Upper lobe of left lung (tissue), 6 donors: ENCODE measurements around the gene RCC2. TPM values are rescaled to one million over a fixed set of nuclear protein-coding genes. Genes with fewer than 3 reads are reported as not detected.

Experiments
- ATAC-seq, 2 donors: fragments of 200-7000 bp; cut with Tn5 transposase; one replicate each; pipeline ENCODE4 v1.9.1; 2022; ENCODE audit warnings: mild to moderate bottlenecking in 2 of 2, moderate library complexity in 2 of 2; ENCODE audit not compliant: low FRiP score in 2 of 2
- DNase-seq, 2 donors: peaks; one replicate each; pipeline ENCODE4 v3.0.0-alpha.2; 2019 to 2020
- H3K27ac ChIP-seq, 4 donors: fragments of 200-600 bp; sonication (generic); one replicate each; pipeline ENCODE4 v1.5.1; 2016 to 2019
- H3K27me3 ChIP-seq, 4 donors: fragments of 200-600 bp; sonication (generic); one replicate each; pipeline ENCODE4 v1.5.1; 2017 to 2019
- H3K36me3 ChIP-seq, 4 donors: fragments of 200-600 bp; sonication (generic); one replicate each; pipeline ENCODE4 v1.5.1; 2016 to 2019
- H3K4me1 ChIP-seq, 4 donors: fragments of 200-600 bp; sonication (generic); one replicate each; pipeline ENCODE4 v1.5.1; 2018 to 2019
- H3K4me3 ChIP-seq, 4 donors: fragments of 200-600 bp; sonication (generic); one replicate each; pipeline ENCODE4 v1.5.1; 2017 to 2019; ENCODE audit warnings: mild to moderate bottlenecking in 2 of 4, moderate library complexity in 1 of 4
- H3K9me3 ChIP-seq, 4 donors: fragments of 200-600 bp; sonication (generic); one replicate each; pipeline ENCODE4 v1.5.1; 2018 to 2019
- EP300 ChIP-seq, 4 donors: sonication (generic); formaldehyde crosslinking; IDR thresholded peaks; one replicate each; pipeline ENCODE4 v1.5.1; 2017; ENCODE audit warnings: antibody characterized with exemption in 4 of 4, control low read depth in 2 of 4
- POLR2A ChIP-seq, 4 donors: fragments of 450-650 bp; IDR thresholded peaks; one replicate each; pipeline ENCODE4 v1.5.1; 2016 to 2017; ENCODE audit warnings: antibody characterized with exemption in 4 of 4, mild to moderate bottlenecking in 2 of 4
- POLR2AphosphoS5 ChIP-seq, 2 donors: sonication (generic); formaldehyde crosslinking; IDR thresholded peaks; one replicate each; pipeline ENCODE4 v1.5.1; 2017; ENCODE audit warnings: antibody characterized with exemption in 2 of 2
- WGBS, 2 donors: methylation state at CpG; one replicate each; pipeline ENCODE4 v1.1.5; 2017 to 2018; 5-methylcytosine and 5-hydroxymethylcytosine counted together
- total RNA-seq, 6 donors: library from RNA; depleted of rRNA in 4 of 6; stranded (reverse); fragments of >200 nt in 4 of 6; gene quantifications; one replicate each; pipeline versions ENCODE4 v1.1.0 to v1.2.1, GENCODE V29; 2016 to 2021
- TF ChIP-seq, protein P1 (sequence below), 6 experiments: fragments of 450-650 bp in 4 of 6; fragments of 200-600 bp in 2 of 6; sonication (generic) in 2 of 6; IDR thresholded peaks; one replicate each; pipeline ENCODE4 v1.5.1; 2016 to 2019; ENCODE audit warnings: antibody characterized with exemption in 6 of 6
- donor health status: DM: no; HTN: no; CAD: no; lungs with moderate emphysema.
- donor health status: DM: no; HTN: yes; CAD: no; lungs with severe emphysema.

Gene RCC2
- total RNA-seq, 6 donors from 2014 or later, result 32.1 to 66.2 (median 47.7) TPM

DNA sequence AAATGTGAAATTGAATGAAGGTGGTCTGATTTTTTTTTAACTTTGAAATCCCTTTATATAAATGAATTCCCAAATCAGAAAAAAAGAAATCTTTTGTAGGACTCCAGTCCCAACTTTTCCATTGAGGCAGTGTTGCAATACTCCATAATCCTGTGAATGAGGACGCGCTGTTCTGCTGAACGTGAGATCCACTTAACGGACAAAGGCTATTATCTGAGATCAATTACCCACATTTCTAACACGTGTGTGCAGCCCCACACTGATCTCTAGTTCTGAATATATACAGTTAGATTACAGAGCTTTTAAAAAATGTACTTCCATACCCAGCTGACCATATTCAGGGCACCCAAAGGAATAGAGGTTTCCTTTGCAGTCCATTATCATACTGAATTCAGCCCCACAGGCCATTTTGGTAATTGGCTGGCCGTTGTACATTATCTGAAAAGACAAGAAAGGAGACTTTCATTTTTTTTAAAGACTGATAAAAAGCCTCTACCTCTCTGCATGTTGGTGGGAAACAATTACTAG is 19.0 kb downstream of the RCC2 start:
- Histone ChIP-seq H3K36me3 (peaks cover 30 to 97% (median 70%) of the 10 kb centered on the region in 4 donors), H3K27me3 (no peaks in the 10 kb centered on the region), H3K27ac (no peak overlapping the region), H3K4me1 (peaks cover 0 to 5% (median 0%) of the 10 kb centered on the region in 4 donors), H3K9me3 (no peaks in the 10 kb centered on the region), H3K4me3 (no peak overlapping the region)
- TF ChIP-seq, protein P1, sequence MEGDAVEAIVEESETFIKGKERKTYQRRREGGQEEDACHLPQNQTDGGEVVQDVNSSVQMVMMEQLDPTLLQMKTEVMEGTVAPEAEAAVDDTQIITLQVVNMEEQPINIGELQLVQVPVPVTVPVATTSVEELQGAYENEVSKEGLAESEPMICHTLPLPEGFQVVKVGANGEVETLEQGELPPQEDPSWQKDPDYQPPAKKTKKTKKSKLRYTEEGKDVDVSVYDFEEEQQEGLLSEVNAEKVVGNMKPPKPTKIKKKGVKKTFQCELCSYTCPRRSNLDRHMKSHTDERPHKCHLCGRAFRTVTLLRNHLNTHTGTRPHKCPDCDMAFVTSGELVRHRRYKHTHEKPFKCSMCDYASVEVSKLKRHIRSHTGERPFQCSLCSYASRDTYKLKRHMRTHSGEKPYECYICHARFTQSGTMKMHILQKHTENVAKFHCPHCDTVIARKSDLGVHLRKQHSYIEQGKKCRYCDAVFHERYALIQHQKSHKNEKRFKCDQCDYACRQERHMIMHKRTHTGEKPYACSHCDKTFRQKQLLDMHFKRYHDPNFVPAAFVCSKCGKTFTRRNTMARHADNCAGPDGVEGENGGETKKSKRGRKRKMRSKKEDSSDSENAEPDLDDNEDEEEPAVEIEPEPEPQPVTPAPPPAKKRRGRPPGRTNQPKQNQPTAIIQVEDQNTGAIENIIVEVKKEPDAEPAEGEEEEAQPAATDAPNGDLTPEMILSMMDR (IDR thresholded peaks at IDR 0.05), result no peak
- TF ChIP-seq POLR2A (IDR thresholded peaks at IDR 0.05) (no peak), EP300 (IDR thresholded peaks at IDR 0.05) (no peak), POLR2AphosphoS5 (IDR thresholded peaks at IDR 0.05) (no peak)
- 78 to 87% methylated on average over 6 of the region's 6 CpGs for WGBS, 2 donors
- no peak for ATAC-seq
- no peak for DNase-seq

DNA sequence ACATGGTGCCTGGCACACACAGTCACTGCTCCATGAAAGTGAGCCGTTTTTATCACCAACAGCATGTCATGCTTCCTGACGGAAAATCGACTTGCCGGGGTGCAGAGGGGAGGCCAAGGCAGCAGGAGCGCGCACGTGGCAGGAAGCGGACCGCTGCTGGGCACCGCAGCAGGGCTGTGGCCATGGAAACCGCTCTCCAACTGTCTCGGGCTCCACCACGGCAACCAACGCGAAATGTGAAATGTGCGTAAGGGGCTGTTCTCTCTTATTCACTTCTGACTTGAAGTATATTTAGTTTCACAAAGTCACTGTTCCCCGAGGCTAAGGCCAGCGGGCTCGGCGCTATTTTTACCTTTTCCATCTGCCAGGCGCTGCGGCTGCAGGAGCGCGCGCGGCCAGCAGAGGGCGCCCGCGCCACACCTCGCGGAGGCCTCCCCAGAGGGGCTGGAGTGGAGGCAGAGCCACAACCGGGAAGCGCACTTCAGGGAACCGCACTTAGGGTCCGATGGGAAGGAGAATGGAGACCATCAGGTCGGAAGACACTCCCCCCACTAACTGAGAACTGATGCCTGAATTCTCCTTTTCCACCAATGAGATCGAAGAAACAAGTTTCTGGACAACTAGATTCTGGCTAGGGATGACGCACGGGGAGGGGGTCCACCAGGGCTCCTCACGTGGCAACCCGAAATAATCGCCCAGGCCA is 19.7 kb downstream of the RCC2 start:
- Histone ChIP-seq H3K4me3 (no peak overlapping the region), H3K27ac (no peak overlapping the region), H3K9me3 (no peaks in the 10 kb centered on the region), H3K36me3 (peaks cover 30 to 97% (median 70%) of the 10 kb centered on the region in 4 donors), H3K27me3 (no peaks in the 10 kb centered on the region), H3K4me1 (peaks cover 0 to 5% (median 0%) of the 10 kb centered on the region in 4 donors)
- TF ChIP-seq, protein P1 (IDR thresholded peaks at IDR 0.05), result peak; percentile 94 to 99 (median 97)
- no peak for TF ChIP-seq POLR2A (IDR thresholded peaks at IDR 0.05)
- 45 to 46% methylated on average over 39 to 42 of the region's 42 CpGs for WGBS, 2 donors
- peak; percentile 66 to 96 for DNase-seq
- ATAC-seq, result peak; percentile 70 to 92

DNA sequence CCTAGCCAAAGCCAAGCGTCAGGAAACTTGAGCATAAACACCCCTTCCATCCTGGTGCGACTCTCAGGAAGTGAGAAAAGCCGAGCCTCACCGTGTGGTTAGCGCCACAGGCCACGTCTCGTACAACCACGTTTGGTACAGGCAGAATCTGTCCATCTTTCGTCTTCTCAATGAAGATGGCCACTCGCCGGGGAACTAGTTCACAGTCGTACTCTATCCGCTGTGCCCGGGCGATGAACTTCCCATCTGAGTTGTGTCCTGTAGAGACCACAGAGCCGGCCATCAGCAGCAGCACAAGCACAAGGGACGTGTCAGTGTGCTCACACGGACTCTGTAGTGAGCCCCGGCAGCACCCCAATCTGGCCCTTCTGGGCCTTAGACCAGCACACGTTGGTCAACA is 23.1 kb downstream of the RCC2 start:
- no peak for ATAC-seq
- no peak for DNase-seq
- peaks cover 28 to 97% (median 75%) of the 10 kb centered on the region in 4 donors for H3K36me3 ChIP-seq

DNA sequence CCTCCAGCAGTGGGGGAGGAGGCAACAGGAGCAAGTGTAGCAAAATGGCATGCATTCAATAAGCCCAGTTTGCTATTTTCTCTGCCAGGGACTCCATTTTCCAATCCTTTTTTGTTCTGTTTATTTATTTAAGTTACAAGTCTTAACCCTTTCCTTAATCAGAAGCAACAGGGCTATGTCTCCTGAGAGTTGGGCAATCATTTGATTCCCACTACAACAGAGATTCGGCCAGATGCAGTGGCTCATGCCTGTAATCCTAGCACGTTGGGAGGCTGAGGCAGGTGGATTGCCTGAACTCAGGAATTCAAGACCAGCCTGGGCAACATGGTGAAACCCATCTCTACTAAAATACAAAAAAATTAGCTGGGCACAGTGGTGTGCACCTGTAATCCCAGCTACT is 25.5 kb downstream of the RCC2 start:
- Histone ChIP-seq H3K27ac (no peak overlapping the region), H3K9me3 (no peaks in the 10 kb centered on the region), H3K27me3 (no peaks in the 10 kb centered on the region), H3K36me3 (peaks cover 32 to 100% (median 95%) of the 10 kb centered on the region in 4 donors), H3K4me1 (peaks cover 0 to 10% (median 2%) of the 10 kb centered on the region in 4 donors), H3K4me3 (no peak overlapping the region)
- no peak for TF ChIP-seq POLR2AphosphoS5 (IDR thresholded peaks at IDR 0.05)
- no peak for TF ChIP-seq POLR2A (IDR thresholded peaks at IDR 0.05)
- no peak for TF ChIP-seq EP300 (IDR thresholded peaks at IDR 0.05)
- TF ChIP-seq, protein P1 (IDR thresholded peaks at IDR 0.05), result no peak
- 85 to 86% methylated on average over 2 of the region's 2 CpGs for WGBS, 2 donors
- DNase-seq (no peak), ATAC-seq (no peak)

More for the DNA sequence above, 23.1 kb downstream of the RCC2 start:
- Histone ChIP-seq H3K27ac (no peak overlapping the region), H3K27me3 (no peaks in the 10 kb centered on the region), H3K4me3 (no peak overlapping the region), H3K4me1 (peaks cover 0 to 8% (median 4%) of the 10 kb centered on the region in 4 donors), H3K9me3 (no peaks in the 10 kb centered on the region)
- TF ChIP-seq EP300 (IDR thresholded peaks at IDR 0.05) (no peak), POLR2AphosphoS5 (IDR thresholded peaks at IDR 0.05) (no peak), POLR2A (IDR thresholded peaks at IDR 0.05) (no peak)
- TF ChIP-seq, protein P1 (IDR thresholded peaks at IDR 0.05), result no peak
- 87 to 90% methylated on average over 20 of the region's 20 CpGs for WGBS, 2 donors
